ENCODE results near the gene VTI1B. TPM values are rescaled to one million over a fixed set of nuclear protein-coding genes. Genes with fewer than 3 reads are reported as not detected.
"Not testable (repeated sequence)": the region's sequence is repeated elsewhere in the genome, so short reads cannot be mapped to it uniquely, and the experiment has no call there.

VTI1B gene
- total RNA-seq, 1 donor from 2014 or later, result 98.3 TPM

DNA sequence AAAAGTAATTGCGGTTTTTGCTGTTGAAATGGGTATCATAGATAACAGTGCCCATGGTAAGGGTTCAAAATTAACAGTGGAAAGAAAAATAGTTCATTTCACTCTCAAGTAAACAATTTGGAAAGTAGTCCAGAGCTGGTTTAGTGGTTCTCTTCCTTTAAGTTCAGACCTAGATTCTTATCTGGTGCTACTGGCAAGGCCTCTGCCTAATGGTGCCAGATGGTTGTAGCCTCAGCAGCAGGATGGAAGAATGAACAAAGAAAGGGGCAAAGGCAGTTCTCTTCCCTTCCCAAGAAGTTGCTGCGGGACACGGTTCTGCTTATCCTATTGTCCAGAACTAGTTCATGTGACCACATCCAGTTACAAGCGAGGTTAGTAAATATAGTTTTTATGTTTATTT is 44.2 kb downstream of the VTI1B start:
- no peak for DNase-seq (ENCODE audit: low read depth)

DNA sequence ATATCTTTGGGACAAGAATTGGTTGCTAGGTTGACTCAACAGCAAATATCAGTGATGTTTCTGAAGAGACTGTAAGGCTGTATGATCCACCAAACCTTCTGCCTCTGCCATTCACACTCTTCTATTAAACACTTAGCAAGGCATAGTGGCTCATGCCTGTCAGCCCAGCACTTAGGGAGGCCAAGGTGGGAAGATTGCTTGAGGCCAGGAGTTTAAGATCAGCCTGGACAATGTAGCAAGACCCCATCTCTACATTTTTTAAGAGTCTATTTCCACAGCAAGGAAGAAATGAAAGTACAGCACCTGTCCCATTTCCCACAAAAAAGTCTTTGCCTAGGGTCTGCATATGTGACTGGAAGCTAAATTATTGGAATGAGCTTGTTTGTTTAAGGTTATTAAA is 46.9 kb downstream of the VTI1B start:
- no peak for DNase-seq (ENCODE audit: low read depth)

DNA sequence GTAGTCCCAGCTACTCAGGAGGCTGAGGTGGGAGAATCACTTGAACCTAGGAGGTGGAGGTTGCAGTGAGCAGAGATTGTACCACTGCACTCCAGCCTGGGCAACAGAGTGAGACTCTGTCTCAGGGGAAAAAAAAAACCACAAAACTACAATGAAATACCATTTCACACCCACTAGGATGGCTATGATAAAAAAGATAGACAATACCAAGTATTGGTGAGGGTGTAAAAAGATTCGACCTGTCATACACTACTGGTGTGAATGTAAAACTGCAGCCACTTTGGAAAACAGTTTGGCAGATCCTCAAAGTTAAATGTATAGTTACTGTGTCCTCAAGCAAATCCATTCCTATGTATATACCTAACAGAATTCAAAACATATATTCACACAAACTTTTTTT is 48.3 kb downstream of the VTI1B start:
- DNase-seq (ENCODE audit: low read depth), result not testable (repeated sequence)

DNA sequence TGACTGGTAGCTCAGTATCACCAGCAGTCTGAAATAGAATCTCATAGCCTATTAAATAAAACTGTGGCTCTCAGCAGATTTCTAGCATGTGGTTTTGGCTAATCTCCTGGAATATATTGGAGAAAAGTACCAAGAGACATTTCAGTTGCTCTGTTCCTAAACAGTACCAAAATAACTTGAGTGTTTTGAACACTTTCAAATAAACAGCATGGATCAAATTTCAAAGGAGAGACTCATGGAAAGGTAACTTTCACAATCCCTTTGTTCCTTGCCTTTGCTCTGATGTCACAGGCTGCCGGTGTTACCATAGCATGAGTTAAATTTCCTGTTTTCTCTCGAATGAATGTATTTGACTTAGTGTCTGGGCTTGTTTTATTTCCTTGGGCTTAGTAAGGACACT is 51.3 kb downstream of the VTI1B start:
- DNase-seq (ENCODE audit: low read depth), result peak; percentile 87

DNA sequence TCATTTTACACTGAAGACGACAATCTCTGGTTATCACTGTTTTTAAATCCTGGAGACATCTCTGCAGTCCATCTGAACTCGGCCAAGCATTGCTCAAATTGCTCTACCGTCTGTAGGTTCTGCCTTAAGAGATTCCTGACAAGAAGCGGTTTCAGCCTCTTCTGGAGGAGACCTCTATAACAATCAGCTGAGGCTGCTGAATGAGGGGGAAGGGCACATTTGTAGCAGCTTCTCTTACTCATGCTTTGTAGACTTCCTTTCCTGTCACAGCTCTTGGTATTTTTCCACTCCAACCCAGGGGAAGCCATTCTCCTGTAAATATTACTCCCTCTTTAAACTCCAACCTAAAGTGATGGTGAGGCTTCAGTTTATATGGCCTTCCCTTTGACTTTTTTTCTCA is 51.8 kb downstream of the VTI1B start:
- peak; percentile 88 for DNase-seq (ENCODE audit: low read depth)

DNA sequence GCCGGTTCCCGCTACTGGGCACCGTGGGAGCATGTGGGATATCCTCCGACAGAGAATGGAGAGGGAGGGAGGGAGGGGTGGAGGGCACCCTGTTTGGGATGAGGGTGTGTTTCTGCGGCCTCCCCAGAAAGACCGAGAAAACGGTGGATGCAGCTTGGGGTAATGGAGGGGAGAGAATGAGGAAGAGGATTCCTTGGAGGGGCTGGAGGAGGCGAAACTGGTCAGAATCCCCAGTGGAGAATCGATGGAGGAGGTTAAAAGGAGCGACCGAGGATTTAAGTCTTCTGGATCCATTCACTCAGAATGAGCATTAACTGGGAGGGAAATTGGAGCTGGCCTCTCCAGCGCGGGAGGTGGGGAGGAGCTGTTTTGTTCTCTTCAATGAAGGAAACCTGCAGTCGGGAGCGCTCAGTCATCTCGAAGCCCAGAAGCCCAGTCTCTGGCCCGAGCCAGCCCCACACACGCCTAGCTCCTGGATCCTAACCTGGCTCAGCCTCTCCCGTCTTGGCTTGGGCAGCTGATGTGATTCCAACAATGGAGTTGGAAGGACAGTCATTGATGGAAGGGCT is 54.1 kb downstream of the VTI1B start:
- DNase-seq (ENCODE audit: low read depth), result no peak

DNA sequence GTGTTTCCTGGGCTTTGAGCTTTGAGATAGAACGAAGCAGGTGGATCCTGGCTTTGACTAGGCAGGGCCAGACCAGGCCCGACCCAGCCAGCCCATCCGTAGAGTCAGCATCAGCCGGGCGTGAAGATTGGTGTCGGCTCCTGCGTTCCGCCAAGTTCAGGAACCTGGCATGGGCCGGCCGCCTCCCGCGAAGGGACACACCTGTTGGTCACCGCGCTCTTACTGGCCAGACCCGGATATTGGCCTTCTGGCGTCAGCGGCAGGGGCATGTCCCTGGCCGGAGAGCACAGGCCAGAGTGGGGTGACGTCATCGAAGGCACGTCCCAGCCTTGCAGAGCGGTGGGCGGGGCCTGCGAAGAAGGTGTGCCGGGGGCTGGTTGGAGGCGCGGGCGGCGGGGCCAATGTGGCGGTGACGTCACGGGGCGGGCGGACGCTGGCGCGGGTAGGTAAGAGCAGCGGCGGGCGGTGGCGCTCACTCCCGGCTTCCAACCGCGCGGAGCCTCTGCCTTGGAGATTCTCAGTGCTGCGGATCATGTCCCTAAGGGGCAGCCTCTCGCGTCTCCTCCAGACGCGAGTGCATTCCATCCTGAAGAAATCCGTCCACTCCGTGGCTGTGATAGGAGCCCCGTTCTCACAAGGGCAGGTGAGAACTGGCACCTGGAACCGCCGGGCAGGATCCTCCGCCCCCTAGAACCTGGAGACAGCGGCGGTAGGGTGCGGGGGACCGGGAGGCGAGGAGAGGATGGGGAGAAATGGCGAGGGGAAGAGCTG is 54.8 kb downstream of the VTI1B start, which contains the start of gene ARG2:
Gene ARG2, plus strand, starts transcription at position 475 of the 771 bp plus-strand sequence. Its CDS starts 58 bp downstream, at position 533.
- DNase-seq (ENCODE audit: low read depth), result peak; percentile 94

DNA sequence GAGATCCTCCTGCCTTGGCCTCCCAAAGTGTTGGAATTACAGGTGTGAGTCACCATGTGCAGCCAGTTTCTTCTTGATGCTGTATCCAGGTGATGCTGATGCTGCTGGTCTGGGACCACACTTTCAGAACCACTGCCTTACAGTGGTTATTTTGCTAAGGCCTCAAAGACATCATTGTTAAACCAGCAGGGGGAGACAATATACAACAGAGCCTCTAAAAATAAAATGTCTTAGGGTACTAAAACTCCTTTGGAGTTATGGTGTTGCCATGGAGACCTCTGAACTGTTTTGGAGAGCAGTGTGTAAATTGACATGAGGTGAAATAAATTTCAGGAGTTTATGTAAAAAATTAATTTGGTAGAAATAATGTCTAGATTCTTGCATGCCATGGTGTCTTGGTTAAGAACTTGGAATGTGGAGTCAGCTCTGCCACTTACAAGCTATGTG is 55.8 kb downstream of the VTI1B start:
- DNase-seq (ENCODE audit: low read depth), result peak; percentile 89

DNA sequence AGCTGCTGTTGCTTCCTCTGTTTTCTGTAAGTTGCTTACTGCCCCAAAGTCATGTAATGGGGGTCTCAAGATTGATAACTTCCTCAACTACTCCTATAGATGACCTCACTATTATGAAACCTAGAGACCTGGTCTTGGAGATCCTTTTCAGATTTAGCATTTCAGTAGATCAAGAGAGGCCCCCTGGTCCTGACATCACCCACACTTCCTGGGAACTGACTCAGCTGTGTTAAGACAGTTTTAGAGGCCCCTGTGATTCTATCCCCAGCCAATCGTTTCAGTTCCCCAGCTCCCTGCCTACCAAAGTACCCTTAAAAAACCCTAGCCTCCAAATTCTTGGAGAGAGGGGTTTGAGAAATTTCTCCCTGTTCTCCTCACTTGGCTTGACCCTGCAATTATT is 63.9 kb downstream of the VTI1B start:
- DNase-seq (ENCODE audit: low read depth), result no peak

DNA sequence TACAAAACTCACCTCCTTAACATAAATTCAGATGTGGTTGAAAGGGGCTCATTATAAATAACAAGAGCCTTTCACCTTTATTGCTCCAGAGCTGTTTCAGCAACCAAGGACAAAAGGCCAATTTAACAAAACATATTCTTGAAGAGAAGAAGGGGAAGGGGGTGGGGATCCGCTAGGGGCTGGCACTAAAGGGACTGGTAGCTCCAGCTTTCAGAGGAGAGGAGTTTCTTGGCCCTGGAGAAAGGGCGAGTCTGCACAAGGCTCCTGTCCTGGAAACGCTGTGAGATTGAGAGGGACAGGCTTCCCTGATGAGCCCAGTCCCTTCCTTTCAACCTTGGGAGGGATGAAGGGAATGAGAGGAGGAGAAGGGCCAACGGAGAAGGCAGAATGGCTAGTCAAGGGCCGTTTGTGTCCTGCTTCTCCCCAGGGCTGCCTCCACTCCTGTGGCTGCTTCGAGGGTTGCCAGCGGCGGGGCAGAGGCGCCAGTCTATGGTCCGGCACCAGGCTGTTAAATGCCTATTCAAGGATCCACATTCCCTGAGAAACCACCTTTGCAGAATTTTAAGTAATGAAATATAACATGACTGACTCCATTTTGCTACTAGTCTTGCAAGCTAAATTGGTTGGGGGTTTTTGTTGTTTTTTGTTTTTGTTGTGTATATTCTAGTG is 64.7 kb downstream of the VTI1B start:
- DNase-seq (ENCODE audit: low read depth), result no peak

DNA sequence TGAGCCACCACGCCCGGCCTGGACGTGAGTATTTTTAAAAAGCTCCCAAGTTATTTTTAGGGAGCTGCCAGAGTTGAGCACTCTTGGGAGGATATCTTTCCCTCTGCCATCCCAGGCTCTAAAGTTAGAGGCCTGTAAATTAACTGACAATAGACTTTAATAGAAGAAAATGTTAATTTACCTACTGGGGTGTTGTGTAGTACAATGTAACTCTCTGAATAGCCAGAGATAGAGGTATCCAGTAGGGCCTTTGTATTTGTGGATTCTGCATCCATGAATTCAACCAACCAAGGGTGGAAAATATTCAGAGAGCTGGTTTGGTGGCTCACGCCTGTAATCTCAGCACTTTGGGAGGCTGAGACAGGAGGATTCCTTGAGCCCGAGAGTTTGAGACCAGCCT is 66.8 kb downstream of the VTI1B start:
- DNase-seq (ENCODE audit: low read depth), result no peak

DNA sequence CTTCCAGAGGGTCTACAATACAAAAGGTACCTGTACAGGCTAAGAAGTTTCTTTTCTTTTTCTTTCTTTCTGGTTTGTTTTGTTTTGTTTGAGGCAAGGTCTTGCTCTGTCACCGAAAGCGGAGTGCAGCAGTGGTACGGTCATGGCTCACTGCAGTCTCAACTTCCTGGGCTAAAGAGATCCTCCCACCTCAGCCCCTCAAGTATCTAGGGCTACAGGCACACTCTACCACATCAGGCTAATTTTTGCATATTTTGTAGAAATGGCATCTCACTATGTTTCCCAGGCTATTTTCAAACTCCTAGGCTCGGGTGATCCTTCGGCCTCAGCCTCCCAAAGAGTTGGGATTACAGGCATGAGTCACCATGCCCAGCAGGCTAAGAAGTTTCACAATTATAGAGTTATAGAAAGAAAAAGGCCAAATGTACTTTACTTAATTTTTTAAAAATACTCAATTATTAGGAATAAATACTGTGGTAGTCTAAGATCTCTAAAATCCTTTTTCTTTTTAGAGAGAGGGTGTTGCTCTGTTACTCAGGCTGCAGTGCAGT is 71.4 kb downstream of the VTI1B start:
- peak; percentile 75 for DNase-seq (ENCODE audit: low read depth)

DNA sequence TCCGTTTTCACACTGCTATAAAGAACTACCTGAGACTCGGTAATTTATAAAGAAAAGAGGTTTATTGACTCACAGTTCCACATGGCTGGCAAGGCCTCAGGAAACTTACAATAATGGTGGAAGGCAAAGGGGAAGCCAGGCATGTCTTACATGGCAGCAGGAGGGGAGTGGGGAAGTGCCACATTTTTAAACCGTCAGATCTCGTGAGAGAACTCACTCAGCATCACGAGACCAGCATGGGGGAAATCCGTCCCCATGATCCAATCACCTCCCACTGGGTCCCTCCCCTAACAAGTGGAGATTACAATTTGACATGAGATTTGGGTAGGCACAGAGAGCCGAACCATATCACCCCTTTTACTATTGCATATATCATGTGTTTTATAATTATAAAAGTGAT is 72.4 kb downstream of the VTI1B start:
- DNase-seq (ENCODE audit: low read depth), result no peak

DNA sequence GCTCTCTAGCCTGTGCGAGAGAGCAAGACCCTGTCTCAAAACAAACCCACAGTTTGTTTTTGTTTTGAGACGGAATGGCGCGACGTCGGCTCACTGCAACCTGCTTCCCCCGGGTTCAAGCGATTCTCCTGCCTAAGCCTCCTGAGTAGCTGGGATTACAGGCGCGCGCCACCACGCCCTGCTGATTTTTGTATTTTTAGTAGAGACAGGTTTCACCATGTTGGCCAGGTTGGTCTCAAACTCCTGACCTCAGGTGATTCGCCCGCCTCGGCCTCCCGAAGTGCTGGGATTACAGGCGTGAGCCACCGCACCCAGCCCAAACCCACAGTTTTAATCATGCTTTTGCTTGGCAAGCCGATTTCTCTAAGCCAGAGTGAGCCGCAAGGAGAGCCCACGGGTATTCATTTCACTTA is 73.9 kb downstream of the VTI1B start:
- not testable (repeated sequence) for DNase-seq (ENCODE audit: low read depth)

DNA sequence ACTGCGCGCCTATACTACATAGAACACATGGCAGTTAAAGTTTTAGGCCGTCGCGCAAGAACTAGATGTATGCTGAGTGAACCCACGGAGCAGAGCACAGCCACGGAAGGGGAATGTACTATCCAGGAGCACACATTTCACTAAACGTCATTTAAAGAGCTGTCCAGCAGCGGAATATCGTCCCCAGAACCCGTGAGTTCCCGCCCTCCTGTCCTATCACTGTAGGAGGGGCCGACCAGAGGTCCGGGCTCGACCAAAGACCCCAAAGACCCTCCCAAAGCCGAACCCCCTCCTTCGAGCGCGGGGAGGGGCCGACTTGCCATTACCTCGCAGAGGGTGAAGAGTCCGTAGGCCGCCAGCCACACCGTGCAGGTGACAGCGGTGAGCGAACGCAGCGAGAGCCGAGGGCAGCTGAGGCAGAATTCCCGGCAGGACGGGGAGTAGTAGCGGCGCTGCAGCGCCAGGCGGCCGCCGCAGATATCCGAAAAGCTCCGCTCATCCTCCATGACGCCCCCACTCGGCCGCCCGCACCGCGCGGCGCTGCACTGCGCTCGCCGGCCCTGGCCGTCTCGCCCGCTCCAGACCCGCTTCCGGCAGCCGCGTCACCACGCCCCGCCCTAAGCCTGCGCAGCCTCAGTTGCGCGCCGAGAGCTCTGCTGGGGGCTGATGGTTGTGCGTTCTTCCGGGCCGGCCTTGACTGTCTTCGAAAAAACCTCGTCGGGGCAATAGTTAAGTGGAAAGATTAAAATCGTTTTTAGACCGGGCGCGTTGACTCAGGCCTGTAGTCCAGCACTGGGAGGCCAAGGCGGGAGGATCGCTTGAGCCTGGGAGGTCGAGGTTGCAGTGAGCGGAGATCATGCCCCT is 74.5 kb downstream of the VTI1B start, which contains the start of gene PIGH:
Gene PIGH, minus strand, starts transcription at position 571 of the 864 bp plus-strand sequence. Its CDS starts 65 bp downstream, at position 506.
- DNase-seq (ENCODE audit: low read depth), result peak; percentile 57

Other genes with a start within 250 kb of the VTI1B start
- 0.69 and 3.9 TPM in 2 replicates for gene TMEM229B, start 185.9 kb downstream of the VTI1B start, total RNA-seq
- gene PLEKHH1, start 141.3 kb downstream of the VTI1B start, total RNA-seq, result 1.7 and 7.3 TPM in 2 replicates
- gene PIGH, start 74.4 kb downstream of the VTI1B start, total RNA-seq, result 10.9 and 14.0 TPM in 2 replicates
- gene ARG2, start 54.7 kb downstream of the VTI1B start, total RNA-seq, result 4.5 and 17.4 TPM in 2 replicates
- gene RDH11, start 21.1 kb upstream of the VTI1B start, total RNA-seq, result 138 and 165 TPM in 2 replicates
- not detected in 2 replicates for gene RDH12, start 27.3 kb upstream of the VTI1B start, total RNA-seq
- 13.0 and 26.0 TPM in 2 replicates for gene ZFYVE26, start 142.0 kb upstream of the VTI1B start, total RNA-seq
- 17.0 and 17.2 TPM in 2 replicates for gene RAD51B, start 145.1 kb upstream of the VTI1B start, total RNA-seq

Data from renal cortical epithelial cell (primary cell).